ENCODE data around the gene PAIP2.
"Not testable (repeated sequence)": the region's sequence is repeated elsewhere in the genome, so short reads cannot be mapped to it uniquely, and the experiment has no call there.

The PAIP2 gene

DNA sequence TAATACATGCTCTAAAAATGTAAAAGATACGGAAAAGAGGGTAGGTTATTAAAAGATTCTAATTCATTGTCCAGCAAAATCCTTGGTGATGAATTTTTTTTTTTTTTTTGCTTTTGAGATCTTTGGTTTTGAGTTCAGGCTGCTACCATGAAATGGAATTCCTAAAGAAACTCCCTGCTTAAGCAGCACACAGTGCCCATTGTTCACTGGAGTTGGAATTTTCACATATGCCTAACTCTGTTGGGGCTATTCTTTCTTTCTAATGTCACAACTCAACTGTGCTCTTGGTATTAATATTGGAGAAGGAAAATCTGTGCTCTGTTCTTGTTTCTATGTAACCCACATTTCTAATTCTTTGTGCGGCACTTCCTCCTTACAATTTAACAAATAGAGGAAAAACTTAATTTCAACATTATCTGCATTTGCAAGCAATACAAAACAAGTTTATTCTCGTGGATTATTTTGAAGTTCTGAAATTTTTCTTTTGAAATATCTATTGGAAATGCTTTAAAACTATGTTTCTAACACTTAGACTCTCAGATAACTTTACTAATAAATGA lies 26.5 kb upstream of the PAIP2 start:
- DNase-seq (ENCODE audit: low read depth): no peak

DNA sequence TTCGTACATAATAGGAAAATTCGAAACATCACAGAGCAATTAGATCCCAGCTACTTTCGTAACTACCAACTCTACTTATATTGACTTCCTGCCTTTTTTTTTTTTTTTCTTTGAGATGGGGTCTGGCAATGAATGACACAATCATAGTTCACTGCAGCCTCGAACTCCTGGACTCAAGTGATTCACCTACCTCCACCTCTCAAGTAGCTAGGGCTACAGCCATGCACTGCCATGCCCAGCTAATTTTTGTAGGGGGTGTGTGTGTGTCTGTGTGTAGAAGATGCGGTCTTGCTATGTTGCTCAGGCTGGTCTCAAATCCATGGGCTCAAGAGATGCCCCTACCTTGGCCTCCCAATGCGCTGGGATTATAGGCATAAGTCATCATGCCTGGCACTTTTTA lies 5.8 kb upstream of the PAIP2 start:
- DNase-seq (ENCODE audit: low read depth): peak; percentile 7

DNA sequence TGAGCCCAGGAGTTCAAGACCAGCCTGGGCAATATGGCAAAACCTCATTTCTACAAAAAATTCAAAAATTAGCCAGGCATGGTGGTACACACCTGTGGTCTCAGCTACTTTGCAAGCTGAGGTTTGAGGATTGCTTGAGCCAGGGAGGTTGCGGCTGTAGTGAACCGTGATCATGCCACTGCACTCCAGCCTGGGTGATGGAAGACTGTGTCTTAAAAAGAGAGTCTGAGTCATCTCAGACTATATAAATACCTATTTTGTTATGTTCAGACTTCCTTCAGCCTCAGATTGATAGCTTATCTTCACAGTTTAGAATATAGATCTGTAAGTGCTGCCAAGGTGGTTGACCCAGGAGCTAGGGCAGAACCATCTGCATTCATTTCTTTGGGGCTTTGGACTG lies 1.6 kb upstream of the PAIP2 start:
- DNase-seq (ENCODE audit: low read depth): no peak

DNA sequence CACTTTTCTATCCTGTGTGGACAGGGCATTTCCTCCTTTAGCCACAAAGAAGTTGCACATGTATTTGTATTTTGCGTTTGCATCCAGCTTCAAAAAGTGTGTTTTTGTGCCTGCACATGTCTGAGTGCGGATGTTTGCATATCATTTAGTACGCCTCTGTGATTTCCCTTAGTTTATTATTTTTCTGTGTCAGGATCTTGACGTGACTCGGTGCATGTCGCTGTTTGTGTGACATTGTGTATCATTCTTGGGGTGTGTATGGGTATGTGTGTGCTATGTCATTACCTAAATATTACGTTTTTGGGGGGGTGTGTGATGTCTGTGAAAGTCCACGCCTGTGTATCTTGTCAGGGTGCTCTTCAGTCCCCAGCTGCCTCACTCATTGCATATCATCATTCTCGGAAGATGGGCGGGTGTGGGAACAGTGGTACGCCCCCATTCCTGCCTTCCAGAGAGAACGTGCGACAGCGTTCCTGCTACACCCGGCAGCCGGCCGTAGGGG lies 416 bp upstream of the PAIP2 start:
- no peak for DNase-seq (ENCODE audit: low read depth)

GRCh38 chr5:139342423-139342723 lies 719 bp downstream of the PAIP2 start:
- no peak for DNase-seq (ENCODE audit: low read depth)

GRCh38 chr5:139343476-139343875 lies 1.8 kb downstream of the PAIP2 start:
- DNase-seq (ENCODE audit: low read depth): no peak

- DNase-seq (ENCODE audit: low read depth): no peak
Measured at GRCh38 chr5:139344177-139344576, 2.5 kb downstream of the PAIP2 start.

DNA sequence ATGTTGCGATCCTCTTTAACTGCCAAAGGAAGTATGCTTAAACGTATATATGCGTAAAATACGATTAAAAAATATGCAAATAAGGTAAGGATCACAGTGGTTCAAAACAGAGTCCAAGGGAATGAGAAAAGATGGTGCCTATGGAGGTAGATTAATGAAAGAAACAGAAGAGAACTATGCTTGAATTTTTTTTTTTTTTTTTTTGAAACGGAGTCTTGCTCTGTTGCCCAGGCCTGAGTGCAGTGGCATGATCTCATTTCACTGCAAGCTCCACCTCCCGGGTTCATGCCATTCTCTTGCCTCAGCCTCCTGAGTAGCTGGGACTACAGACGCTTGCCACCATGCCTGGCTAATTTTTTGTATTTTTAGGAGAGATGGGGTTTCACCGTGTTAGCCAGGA lies 3.8 kb downstream of the PAIP2 start:
- not testable (repeated sequence) for DNase-seq (ENCODE audit: low read depth)

GRCh38 chr5:139347863-139348262 lies 6.2 kb downstream of the PAIP2 start:
- not testable (repeated sequence) for DNase-seq (ENCODE audit: low read depth)

DNA sequence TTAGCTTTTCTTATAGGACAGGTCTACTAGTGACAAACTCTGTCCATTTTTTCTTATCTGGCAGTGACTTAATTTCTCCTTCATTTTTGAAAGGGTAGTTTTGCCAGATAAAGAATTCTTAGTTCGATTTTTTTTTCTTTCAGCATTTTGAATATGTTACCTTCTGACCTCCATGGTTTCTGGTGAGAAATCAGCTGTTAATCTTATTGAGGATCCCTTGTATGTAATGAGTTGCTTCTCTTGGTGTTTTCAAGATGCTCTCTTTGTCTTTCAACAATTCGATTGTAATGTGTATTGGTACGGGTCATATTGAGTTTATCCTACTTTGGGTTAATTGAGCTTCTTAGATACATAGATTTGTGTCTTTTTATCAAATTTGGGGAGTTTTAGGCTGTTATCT lies 12.5 kb downstream of the PAIP2 start:
- no peak for DNase-seq (ENCODE audit: low read depth)

DNA sequence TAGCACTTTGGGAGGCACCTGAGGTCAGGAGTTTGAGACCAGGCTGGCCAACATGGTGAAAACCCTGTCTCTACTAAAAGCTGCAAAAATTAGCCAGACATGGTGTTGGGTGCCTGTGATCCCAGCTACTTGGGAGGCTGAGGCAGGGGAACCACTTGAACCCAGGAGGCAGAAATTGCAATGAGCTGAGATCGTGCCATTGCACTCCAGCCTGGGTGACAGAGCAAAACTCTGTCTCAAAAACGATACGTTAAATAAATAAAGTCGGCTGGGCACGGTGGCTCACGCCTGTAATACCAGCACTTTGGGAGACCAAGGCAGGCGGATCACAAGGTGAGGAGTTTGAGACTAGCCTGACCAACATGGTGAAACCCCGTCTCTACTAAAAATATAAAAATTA lies 14.2 kb downstream of the PAIP2 start:
- DNase-seq (ENCODE audit: low read depth): not testable (repeated sequence)

DNA sequence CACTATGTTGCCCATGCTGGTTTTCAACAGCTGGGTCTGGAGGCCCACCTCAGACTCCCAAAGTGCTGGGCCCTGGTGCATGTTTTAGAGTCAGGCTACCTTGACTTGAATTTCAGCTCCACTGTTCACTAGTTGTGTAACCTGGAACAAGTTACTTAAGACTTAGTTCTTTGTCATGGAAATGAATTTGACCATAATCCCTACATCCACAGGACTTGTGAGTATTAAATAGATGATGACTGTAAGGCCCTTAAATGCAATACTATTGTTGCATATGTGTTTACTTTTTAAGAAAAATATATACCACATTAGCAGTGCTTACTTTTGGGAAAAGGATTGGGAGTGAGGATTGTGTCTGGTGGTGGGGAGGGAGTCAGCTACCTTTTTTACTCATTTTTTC lies 16.4 kb downstream of the PAIP2 start:
- no peak for DNase-seq (ENCODE audit: low read depth)

DNA sequence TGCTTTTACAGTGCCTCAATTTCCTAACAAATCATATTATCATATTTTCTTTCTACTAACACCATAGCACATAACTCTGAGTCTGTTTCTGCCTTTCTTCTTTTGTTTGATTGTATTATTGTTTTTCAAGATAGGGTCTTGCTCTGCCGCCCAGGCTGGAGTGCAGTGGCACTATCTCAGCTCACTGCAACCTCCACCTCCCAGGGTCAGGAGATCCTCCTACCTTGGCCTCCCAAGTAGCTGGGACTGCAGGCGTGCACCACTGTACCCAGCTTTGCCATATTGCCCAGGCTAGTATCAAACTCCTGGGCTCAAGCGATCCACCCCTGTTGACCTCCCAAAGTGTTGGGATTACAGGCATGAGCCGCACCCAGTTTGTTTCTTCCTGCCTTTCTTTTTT lies 18.7 kb downstream of the PAIP2 start:
- DNase-seq (ENCODE audit: low read depth): no peak

- DNase-seq (ENCODE audit: low read depth): no peak
Measured at GRCh38 chr5:139361835-139362429, 20.3 kb downstream of the PAIP2 start.

DNA sequence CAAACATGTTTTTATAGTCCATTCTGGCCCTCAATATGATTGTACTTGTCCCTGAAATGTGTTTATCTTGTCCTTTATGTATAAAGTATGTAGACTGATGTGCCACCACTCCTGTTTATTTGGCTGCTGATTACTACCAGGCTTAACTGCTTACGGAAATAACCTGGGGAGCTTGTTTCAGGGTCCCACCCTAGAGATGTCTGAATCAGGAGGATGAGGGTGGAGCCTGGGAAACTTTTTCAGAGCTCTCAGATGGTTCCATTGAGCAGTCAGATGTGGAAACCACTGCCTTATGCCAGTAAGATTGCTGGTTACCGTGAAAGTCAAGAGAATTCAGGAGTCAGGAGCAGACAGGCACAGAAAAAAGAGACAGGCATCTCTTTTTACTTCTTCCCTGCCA lies 22.3 kb downstream of the PAIP2 start:
- no peak for DNase-seq (ENCODE audit: low read depth)

- DNase-seq (ENCODE audit: low read depth): no peak
Measured at GRCh38 chr5:139364466-139364865, 22.8 kb downstream of the PAIP2 start.

DNA sequence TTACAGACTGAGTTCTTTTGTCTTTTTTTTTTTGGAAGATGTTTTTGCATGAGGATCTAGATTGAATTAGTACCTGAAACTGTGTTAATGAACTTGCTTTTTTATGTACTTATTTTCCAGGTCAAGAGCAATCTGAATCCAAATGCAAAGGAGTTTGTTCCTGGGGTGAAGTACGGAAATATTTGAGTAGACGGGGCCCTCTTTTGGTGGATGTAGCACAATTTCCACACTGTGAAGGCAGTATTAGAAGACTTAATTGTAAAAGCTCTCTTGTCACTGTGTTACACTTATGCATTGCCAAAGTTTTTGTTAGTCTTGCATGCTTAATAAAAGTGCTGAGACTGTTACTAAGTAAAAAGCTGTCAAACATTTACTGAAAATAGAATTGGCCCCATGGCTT lies 27.0 kb downstream of the PAIP2 start:
- DNase-seq (ENCODE audit: low read depth): no peak

DNA sequence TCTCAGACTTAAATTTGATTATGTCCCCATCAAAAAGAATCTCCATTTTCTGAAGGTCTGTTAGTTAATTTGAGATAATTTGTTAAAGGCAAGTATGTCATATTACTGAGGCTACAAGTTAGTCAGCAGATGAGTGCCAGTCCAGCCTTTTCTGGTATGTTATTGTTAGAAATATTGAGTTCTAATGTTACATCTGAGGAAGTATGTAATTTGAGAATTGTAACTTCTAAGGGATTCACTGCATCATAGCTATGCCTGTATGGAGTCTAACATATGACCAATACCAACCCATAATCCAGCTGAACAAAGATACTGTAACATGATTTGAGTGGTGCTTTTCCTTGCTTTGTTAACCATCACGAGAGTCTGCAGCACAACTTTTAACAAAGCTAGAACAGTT lies 27.5 kb downstream of the PAIP2 start:
- peak; percentile 84 for DNase-seq (ENCODE audit: low read depth)

DNA sequence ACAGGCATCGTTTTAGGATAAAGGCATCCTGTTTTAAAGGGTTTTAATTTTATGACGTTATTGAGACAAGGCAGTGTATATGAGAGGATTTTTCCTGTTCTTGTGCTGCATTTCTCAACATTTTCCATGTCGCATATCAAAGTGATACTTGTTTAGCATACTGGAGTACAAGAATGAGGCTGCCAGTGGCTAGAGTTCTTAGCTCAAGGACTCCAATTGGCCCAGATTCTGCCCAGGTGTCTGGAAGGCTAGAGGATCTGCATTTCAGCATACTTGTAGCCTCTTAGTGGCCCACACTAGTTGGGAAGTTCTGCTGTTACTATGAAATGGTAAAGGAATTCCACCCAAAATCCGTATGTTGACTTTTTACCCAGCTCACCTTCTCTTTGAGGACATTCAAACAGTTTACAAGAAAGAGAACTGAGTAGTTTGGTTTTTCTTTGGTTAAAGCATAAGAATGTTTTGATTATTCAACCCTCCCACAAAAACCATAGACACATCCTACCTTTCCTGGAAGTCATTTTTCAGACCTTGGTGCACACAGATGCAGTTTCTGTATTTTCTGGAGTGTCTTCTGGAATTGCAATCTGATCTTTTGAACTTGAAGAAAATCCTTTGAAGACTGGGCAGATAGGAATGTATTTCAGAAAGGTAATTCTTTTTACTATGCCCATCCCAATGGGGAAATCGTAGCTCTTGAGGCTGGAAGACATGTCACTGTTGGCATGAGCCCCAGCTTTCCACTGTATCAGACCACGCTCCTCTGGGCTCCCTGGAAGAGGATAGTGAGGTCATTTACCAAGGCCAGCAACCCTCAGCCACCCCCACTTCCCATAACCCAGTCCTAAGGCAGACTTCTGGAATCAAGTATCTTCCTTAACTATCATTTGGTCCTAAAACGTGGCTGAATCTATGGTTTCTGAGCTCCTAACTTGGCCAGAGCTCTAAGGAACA lies 30.1 kb downstream of the PAIP2 start:
- no peak for DNase-seq (ENCODE audit: low read depth)

DNA sequence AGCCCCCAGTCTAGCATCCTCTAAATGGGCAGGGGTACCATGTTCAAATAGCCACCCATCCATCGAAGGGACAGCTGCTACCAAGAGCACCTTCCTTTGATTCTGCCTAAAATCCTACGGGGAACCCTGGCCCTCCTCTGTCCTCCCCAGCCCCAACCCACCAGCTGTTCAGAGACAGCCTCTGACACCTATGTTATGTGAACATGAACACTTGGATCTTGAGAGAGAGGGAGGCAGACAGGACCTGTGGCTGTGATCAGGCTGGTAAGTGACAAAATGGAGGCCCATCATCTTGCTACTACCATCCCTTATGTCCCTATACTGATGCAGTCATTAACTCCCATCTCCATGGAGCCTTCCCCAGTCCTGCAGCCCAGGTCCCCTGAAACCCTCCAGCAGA lies 33.3 kb downstream of the PAIP2 start:
- no peak for DNase-seq (ENCODE audit: low read depth)

- no peak for DNase-seq (ENCODE audit: low read depth)
Measured at GRCh38 chr5:139376364-139376763, 34.7 kb downstream of the PAIP2 start.

GRCh38 chr5:139377226-139377625 lies 35.6 kb downstream of the PAIP2 start:
- no peak for DNase-seq (ENCODE audit: low read depth)

DNA sequence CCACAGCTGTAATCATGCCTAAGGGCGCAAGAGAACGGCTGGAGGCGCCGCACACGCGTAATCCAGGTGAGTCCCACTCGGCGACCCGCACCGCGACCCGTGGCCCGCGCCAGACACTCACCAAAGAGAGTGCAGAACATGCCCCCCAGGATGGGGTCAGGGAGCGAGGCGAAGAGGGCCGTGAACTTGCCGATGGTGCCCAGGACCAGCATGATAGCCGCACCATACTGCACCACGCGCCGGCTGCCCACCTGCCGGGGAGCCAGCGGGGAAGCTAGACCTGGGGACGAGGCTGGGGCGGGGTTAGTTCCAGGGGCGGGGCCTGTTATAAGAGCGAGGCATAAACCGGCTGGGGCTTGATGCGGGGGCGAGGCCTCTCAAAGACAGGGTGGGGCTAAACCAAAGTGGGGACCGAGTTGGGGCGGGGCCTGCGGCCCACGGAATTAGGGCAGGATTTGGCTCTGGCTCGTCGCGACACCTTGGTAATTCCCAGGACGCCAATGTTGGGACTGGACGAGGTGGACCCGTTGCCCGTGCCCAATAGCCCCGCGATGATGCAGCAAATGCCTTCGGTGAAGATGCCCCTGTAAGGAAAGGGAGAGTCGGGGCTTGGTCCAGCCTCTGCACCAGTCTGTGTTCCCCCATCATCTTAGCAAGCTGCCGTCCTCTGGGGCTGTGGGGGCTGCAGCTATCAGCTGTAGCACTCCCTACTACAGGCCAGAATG lies 36.6 kb downstream of the PAIP2 start:
- no peak for DNase-seq (ENCODE audit: low read depth)
